DND-41 (cell line): ENCODE data around the gene FAM149A.

Experiments
- ATAC-seq: fragments of 200-7000 bp; cut with Tn5 transposase; 3 replicates; pipeline ENCODE4 v1.9.1; 2021; ENCODE audit warnings: low read depth; ENCODE audit not compliant: insufficient read depth
- DNase-seq: peaks from one replicate; pipeline ENCODE4 v3.0.0-alpha.2; 2020
- H2AFZ ChIP-seq: 2 replicates; pipeline ENCODE4 v1.6.0; 2012; ENCODE audit warnings: low read depth, low read length
- H3K27ac ChIP-seq: 2 replicates; pipeline ENCODE4 v1.5.1; 2012; ENCODE audit warnings: low read length, inconsistent platforms
- H3K27me3 ChIP-seq: fragments of 200-600 bp; sonication (generic); 2 replicates; pipeline ENCODE4 v1.6.0; 2012; ENCODE audit warnings: low read length, mild to moderate bottlenecking, inconsistent platforms; ENCODE audit not compliant: insufficient read depth, poor library complexity
- H3K36me3 ChIP-seq: 2 replicates; pipeline ENCODE4 v1.5.1; 2012; ENCODE audit warnings: low read length, inconsistent platforms; ENCODE audit not compliant: insufficient read depth
- H3K4me1 ChIP-seq: 2 replicates; pipeline ENCODE4 v1.5.1; 2012; ENCODE audit warnings: mild to moderate bottlenecking, low read length; ENCODE audit not compliant: insufficient read depth
- H3K4me2 ChIP-seq: 2 replicates; pipeline ENCODE4 v1.6.0; 2012; ENCODE audit warnings: mild to moderate bottlenecking, moderate library complexity, low read length, inconsistent platforms; ENCODE audit not compliant: insufficient read depth
- H3K4me3 ChIP-seq, 2 experiments: fragments of 200-600 bp in 1 of 2; shearing (Covaris generic) in 1 of 2; 2 replicates each; pipeline ENCODE4 v1.5.1; 2012 to 2016; ENCODE audit warnings: inconsistent platforms in 2 of 2, low read length in 2 of 2, mild to moderate bottlenecking in 2 of 2, low read depth in 1 of 2, moderate library complexity in 1 of 2
- H3K79me2 ChIP-seq: 2 replicates; pipeline ENCODE4 v1.6.0; 2012; ENCODE audit warnings: low read length, inconsistent platforms; ENCODE audit not compliant: insufficient read depth
- H3K9ac ChIP-seq: 2 replicates; pipeline ENCODE4 v1.6.0; 2012; ENCODE audit warnings: low read depth, mild to moderate bottlenecking, inconsistent platforms, low read length, moderate library complexity
- H3K9me3 ChIP-seq: 2 replicates; pipeline ENCODE4 v1.5.1; 2012; ENCODE audit warnings: low read length, moderate library complexity, mild to moderate bottlenecking, inconsistent platforms; ENCODE audit not compliant: insufficient read depth, severe bottlenecking
- H4K20me1 ChIP-seq: 2 replicates; pipeline ENCODE4 v1.6.0; 2012; ENCODE audit warnings: low read length; ENCODE audit not compliant: insufficient read depth
- EZH2 ChIP-seq: IDR thresholded peaks from 3 replicates; pipeline ENCODE4 v1.6.1; 2012; ENCODE audit warnings: borderline replicate concordance, low read depth, mild to moderate bottlenecking, moderate library complexity, low read length, inconsistent platforms; ENCODE audit not compliant: severe bottlenecking
- TF ChIP-seq, protein P1 (sequence below): IDR thresholded peaks from 2 replicates; pipeline ENCODE4 v1.5.1; 2012; ENCODE audit warnings: borderline replicate concordance, low read length, moderate library complexity, mild to moderate bottlenecking; ENCODE audit not compliant: poor library complexity, severe bottlenecking; ENCODE audit errors: extremely low read depth

Gene FAM149A

DNA sequence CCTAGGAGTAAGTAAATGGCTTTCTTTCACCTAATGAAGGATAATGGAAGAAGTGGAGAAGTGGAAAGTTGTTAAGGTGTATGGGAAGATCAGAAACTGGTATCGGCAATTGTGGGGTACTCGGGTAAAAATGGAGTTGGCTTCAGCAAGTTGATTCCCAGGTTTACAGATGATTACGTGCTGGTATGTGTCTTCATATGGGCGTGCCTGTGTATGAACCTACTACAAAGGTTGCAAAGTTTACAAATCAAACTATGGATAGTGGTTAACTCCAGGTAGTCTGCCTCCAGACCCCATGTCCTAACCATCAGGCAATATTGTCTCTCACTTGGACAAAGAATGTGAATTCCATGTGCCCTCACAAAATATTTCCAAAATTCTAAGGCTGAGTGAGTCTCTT lies 34.8 kb upstream of the FAM149A start:
- DNase-seq (no peak), ATAC-seq (no peak)
- no peaks in the 10 kb centered on the region for H3K27me3 ChIP-seq
- peak overlapping the region; percentile 68 to 70; a peak in 3 of 4 replicates for H3K4me3 ChIP-seq
- peak overlapping the region; percentile 59 for H3K9ac ChIP-seq
- no peaks in the 10 kb centered on the region for H3K9me3 ChIP-seq
- no peaks in the 10 kb centered on the region for H3K36me3 ChIP-seq
- H3K27ac ChIP-seq: no peak overlapping the region; the same call in 1 of the 2 replicates
- TF ChIP-seq, protein P1, sequence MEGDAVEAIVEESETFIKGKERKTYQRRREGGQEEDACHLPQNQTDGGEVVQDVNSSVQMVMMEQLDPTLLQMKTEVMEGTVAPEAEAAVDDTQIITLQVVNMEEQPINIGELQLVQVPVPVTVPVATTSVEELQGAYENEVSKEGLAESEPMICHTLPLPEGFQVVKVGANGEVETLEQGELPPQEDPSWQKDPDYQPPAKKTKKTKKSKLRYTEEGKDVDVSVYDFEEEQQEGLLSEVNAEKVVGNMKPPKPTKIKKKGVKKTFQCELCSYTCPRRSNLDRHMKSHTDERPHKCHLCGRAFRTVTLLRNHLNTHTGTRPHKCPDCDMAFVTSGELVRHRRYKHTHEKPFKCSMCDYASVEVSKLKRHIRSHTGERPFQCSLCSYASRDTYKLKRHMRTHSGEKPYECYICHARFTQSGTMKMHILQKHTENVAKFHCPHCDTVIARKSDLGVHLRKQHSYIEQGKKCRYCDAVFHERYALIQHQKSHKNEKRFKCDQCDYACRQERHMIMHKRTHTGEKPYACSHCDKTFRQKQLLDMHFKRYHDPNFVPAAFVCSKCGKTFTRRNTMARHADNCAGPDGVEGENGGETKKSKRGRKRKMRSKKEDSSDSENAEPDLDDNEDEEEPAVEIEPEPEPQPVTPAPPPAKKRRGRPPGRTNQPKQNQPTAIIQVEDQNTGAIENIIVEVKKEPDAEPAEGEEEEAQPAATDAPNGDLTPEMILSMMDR: no peak
- no peak for TF ChIP-seq EZH2
- peak overlapping the region; percentile 85 for H2AFZ ChIP-seq
- no peaks in the 10 kb centered on the region for H4K20me1 ChIP-seq
- no peaks in the 10 kb centered on the region for H3K79me2 ChIP-seq
- peaks cover 20% of the 10 kb centered on the region for H3K4me1 ChIP-seq
- H3K4me2 ChIP-seq: peak overlapping the region; percentile 72

DNA sequence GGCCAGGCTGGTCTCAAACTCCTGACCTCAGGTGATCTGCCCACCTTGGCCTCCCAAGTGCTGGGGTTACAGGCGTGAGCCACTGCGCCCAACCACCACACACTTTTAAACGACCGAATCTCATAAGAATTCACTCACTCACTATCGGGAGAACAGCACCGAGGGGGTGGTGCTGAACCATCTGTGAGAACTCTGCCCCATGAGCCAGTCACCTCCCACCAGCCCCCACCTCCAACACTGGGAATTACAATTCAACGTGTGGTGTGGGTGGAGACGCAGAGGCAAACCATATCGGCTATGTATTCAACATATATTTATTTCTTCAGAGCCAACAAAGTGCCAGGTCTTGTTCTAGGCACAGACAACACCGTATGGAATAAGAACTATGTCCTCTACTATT lies 32.0 kb upstream of the FAM149A start:
- Histone ChIP-seq H3K79me2 (no peaks in the 10 kb centered on the region), H3K27me3 (no peaks in the 10 kb centered on the region), H4K20me1 (no peaks in the 10 kb centered on the region), H3K4me2 (no peak overlapping the region), H3K4me3 (no peak overlapping the region), H3K36me3 (no peaks in the 10 kb centered on the region), H3K27ac (no peak overlapping the region), H3K9me3 (no peaks in the 10 kb centered on the region), H3K9ac (no peak overlapping the region), H2AFZ (no peak overlapping the region), H3K4me1 (peaks cover 20% of the 10 kb centered on the region)
- no peak for ATAC-seq
- TF ChIP-seq, protein P1: no peak
- TF ChIP-seq EZH2: no peak
- no peak for DNase-seq

DNA sequence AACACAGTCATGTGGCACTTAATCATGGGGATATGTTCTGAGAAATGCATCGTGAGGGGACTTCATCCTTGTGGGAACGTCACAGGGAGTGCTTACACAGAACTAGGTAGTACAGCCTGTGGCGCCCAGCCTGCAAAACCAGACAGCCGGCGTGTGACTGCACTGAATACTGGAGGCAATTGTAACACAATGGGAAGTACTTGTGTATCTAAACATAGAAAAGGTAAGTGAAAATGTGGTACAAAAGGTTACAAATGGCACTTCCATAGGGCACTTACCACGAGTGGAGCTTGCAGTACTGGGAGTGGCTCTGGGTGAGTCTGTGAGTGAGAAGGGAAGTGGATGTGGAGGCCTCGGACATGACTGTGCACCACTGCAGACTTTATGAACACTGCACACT lies 30.3 kb upstream of the FAM149A start:
- H3K27me3 ChIP-seq: no peaks in the 10 kb centered on the region
- no peak overlapping the region for H3K9ac ChIP-seq
- H3K79me2 ChIP-seq: no peaks in the 10 kb centered on the region
- H3K4me1 ChIP-seq: peaks cover 8% of the 10 kb centered on the region
- no peak overlapping the region for H3K4me2 ChIP-seq
- DNase-seq (no peak), ATAC-seq (no peak)
- no peak overlapping the region for H3K4me3 ChIP-seq
- H3K36me3 ChIP-seq: no peaks in the 10 kb centered on the region
- H4K20me1 ChIP-seq: no peaks in the 10 kb centered on the region
- no peak overlapping the region for H3K27ac ChIP-seq
- no peak for TF ChIP-seq EZH2
- TF ChIP-seq, protein P1: no peak
- no peak overlapping the region for H2AFZ ChIP-seq
- no peaks in the 10 kb centered on the region for H3K9me3 ChIP-seq

DNA sequence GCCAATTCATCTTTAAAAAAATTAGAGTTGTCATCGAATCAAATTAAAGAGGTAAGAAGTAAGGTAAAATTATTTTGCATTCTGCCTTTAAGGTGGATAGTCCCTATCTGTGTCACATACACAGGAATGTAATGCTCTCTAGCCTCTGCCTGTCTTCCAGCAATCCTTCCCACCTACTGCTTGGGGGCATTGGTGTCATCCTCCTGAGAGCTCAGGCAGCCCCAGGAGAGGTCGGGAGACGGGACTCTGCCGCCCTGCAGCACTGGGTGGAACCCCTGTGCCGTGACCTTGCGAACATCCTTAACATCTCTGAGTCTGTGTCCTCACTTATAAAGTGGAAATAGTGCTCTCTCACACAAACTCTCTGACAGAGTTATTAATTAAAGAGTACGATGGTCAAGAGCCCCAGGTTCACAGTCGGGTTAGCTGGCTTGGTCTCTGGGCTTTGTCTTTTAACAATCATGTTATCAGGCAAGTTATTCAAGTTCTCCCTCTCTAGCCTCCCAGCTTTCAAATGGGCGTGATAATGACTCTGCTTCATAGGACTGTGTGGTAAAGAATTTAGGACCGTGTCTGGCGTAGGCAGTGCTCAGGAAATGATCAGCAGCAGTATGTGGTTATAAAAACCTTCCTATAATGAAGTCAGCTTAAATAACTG lies 25.4 kb upstream of the FAM149A start:
- TF ChIP-seq, protein P1: no peak
- TF ChIP-seq EZH2: no peak
- no peaks in the 10 kb centered on the region for H3K79me2 ChIP-seq
- no peaks in the 10 kb centered on the region for H3K36me3 ChIP-seq
- H3K9ac ChIP-seq: no peak overlapping the region
- DNase-seq: no peak
- no peak overlapping the region for H3K27ac ChIP-seq
- no peaks in the 10 kb centered on the region for H3K27me3 ChIP-seq
- H2AFZ ChIP-seq: no peak overlapping the region
- no peak overlapping the region for H3K4me2 ChIP-seq
- no peak overlapping the region for H3K4me3 ChIP-seq
- no peaks in the 10 kb centered on the region for H3K9me3 ChIP-seq
- no peak for ATAC-seq
- no peaks in the 10 kb centered on the region for H3K4me1 ChIP-seq
- H4K20me1 ChIP-seq: no peaks in the 10 kb centered on the region
